HG03196 (cell line): Measurements from ENCODE around the gene IFT43.

ENCODE experiments used
- ATAC-seq: cut with Tn5 transposase; IDR thresholded peaks from one replicate; pipeline ENCODE4 v1.9.1; 2021; ENCODE audit not compliant: unreplicated experiment

IFT43 gene

DNA sequence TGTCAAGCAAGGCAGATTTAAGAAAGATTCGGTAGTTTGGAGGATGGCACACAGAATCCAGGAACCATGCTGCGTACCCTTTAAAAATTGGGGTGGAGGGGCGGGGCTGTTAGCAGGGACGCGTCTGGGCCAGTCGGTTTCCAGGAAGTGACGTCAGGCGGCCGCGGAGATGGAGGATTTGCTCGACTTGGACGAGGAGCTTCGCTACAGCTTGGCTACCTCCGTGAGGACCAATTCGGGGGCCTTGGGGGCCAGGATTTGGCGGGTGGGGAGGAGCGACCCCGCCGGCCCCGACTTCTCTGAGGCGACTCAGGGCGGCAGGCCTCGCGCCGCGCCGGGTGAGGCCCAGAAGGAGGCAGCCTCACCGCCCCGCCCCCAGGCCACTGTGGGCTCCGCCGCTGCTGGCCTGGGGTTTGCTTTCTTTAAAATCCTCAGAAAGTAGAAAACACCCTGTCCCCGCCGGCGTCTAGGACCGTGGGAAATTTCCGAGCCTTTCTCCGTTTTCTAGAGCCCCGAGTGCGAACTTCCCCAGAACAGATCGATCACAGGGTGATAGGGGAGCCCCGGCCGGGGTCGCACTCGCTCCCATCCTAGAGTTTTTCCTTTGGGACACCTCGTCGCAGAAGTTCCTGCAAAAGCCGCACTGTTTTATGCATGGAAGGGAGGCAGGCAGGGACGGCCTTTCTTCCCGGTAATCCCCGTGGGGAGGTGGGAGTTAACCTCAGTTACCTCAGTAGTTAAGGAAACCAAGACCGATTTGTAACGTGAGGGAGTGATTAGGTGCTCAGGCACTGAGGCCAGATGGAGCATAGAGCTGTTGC, at the start of gene IFT43:
Gene IFT43 (plus strand): TSS at position 146 of the 821 bp plus-strand sequence. CDS start 24 bp downstream, at position 170.
- ATAC-seq, result peak; percentile 65

DNA sequence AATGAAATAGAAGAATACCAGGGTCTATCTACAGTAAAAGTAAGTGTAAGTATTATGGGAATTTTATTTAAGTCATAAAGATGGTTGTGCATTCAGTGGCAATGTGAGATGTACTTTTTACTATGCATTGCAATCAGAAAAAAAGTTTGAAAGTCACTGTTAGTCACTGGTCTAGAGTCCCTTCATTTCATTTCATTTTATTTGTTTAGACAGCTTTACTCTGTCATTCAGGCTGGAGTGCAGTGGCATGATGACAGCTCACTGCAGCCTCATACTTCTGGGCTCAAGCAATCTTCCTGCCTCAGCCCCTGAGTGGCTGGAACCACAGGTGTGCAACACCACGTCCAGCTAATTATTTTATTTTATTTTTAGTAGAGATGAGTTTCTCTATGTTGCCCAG, 46.4 kb upstream of the IFT43 start:
- ATAC-seq, result no peak

DNA sequence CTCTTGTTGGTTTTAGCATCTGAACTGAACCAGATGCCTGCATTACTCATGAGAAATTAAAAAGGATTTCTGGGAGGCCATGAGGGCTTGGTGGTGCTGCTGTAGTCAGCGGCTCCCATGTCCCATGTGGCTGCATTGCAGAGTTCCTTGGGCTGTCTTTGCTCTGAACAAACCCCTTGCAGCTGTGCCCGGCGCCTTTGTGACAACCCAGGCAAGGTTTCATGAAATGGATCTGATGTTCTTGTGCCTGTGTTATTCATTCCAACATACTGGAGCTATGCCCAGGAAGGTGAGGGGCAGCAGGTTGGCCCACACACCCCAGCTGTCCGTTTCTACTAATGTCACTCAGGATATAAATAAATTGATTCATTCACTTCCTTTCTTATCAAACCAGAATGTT, 44.5 kb upstream of the IFT43 start:
- ATAC-seq, result no peak

DNA sequence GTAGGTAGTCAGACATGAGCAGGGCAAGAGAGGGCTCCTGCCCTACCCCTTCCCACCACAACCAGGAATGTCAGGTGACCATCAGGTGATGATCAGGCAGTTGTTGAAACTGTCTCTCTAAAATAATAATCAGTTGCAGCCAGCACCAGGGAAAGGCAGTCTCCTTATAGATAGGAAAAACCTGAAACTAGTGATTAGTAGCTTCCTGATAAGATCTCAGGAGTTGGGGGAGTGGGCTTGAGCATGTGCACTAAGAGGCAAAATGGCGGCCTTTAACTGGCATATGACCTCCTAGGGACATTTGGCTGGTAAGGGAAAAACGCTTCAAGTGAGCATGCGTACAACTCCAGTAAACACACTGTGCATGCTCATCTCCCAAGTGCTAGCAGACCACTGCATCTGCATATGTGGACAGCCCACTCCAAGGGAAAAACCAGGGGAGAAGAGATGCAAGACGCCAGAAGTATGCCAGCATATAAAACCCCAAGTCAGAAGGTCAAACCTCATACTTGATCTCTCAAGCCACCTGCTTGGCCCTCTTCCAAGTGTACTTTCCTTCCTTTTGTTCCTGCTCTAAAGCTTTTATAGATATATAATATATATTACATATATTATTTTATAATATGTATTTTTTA, 40.8 kb upstream of the IFT43 start:
- ATAC-seq, result no peak

DNA sequence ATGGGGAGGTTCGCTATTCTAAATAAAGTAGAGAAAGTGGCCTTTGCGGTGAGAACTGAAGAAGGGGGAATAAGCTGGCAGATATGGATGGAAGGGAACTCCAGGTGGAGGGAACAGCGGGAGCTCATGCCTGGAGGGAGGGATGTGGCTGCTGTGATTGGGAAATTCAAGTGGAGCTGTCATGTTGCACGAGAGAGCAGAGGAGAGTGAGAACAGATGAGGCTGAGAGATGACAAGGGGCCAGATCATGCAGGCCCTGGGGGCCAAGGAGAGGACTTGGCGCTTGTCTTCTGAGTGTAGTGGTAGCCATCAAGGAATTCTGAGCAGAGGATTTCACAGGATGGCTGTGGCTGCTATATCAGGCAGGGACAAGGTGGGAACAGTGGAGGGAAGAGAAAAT, 38.8 kb upstream of the IFT43 start:
- no peak for ATAC-seq

DNA sequence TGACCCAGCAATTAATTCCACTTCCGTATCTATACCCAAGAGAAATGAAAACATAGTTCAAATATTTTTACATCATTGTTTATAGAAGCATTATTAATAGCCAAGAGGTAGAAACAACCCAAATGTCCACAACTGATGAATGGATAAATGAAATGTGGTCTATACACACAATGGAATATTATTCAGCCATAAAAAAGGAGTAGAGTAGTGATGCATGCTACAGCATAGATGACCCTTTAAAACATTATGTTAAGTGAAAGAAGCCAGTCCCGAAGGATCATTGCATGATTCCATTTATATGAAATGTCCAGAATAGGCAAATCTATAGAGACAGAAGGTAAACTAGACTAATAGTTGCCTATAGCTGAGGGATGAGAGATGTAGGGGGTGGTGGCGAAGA, 33.1 kb upstream of the IFT43 start:
- no peak for ATAC-seq

DNA sequence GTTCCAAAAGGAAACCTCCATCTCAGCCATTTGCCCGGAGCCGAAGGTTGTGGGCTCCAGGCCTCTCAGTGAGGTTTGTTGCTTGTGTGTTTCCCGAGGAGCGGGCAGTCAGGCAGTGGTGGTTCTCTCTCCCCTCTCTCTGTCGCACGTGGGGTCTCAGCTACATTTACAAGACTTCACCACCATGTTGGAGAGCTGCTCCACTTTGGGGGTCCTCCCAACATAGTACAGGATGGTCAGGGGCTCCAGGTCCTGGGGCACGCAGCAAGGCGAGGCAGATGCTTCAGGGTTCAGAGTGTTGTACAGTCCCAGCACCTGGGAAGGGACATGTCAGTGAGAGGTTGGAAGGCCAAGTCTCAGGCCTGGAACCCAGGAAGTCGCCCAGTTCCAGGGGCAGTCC, 26.5 kb upstream of the IFT43 start:
- no peak for ATAC-seq

DNA sequence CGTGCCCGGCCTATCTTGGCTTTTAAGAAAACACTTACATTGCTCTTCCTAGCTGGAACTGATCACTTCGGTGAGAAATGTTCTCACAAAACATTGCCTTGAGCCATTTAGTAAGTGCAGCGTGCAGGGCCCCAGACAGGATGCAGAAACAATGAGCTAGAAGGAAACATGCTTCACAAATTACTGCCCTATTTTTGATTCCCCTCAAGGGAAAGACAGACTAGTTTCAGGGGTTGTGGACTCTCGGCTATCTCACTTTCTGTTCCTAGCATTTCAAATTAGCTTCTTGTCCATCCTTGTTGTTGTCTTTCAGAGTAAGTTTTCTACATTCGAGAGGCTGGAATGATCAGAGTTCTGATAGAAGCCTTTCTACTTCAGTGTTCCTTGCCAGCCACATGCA, 25.3 kb upstream of the IFT43 start:
- no peak for ATAC-seq

DNA sequence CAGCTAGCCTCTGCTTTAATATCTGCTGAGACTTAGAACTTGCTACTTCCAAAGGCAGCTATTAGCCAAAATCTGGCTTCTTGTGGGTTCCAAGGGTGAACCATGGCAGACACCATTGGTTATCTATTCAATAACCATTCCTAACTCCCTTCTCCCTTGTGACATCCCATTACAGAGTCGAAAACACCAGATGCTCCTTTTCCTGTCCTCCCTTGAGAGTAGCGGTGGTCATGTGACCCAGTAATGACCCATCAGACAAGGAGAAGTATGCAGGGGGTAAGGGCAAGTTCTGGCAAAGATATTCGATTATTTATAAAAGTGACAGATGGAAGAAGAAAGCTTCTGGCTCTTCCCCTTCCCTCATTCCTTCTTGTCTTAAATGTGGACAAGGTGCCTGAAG, 23.9 kb upstream of the IFT43 start:
- no peak for ATAC-seq

DNA sequence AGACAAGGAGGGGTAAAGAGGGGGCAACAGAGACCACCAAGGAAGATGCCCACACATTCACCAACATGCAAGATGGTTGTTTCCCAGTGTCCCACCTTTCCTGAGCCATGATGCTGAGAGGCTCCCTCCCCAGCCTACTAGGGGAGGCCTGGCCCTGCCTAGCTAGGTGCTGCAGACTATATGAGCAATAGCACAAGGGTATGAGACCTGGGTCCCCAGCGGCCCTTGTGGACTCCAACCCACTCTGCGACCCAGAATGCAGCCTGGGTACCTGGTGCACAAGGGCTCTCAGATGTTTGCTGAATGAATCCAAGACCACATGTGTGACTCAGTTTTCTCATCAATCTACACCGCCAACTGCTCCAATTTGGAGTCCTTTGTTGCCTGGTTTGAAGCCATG, 17.7 kb upstream of the IFT43 start:
- no peak for ATAC-seq

DNA sequence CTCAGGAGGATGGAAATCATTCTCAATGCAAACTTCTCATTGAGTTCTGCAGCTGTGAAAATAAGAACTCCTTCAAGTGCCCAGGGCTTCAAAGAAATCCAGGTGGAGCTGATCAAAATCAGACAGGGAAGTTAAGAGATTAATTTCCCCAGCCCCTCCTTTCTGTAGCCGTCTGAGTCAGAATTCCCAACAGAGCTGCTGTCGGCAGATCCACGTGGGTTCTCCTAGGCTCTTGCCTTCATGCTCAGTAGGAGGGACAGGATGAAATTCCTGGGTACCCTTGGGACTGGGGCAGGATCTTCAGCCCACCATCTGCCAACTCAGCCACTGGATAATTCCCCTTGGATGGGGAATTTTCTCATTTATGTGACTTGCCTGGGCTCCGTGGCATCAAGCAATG, 17.1 kb upstream of the IFT43 start:
- no peak for ATAC-seq

DNA sequence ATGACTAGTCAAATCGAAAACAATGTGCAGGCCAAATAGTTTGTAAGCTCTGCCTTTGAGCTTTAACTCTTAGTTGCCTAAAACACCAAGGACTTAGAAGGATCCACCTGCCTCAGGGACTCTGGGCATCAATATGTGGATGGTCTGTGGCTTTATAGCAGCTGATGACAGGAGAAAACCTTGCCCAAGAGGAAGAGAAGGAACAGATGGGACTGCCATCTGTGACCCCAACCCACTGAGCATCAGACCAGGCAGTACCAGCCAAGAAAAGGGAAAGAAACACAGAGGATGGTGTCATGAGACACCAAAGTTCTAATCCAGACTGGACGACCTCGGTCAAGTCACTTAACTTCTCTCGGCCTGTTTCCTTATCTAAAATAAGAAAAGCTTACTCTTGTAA, 16.4 kb upstream of the IFT43 start:
- ATAC-seq, result no peak

DNA sequence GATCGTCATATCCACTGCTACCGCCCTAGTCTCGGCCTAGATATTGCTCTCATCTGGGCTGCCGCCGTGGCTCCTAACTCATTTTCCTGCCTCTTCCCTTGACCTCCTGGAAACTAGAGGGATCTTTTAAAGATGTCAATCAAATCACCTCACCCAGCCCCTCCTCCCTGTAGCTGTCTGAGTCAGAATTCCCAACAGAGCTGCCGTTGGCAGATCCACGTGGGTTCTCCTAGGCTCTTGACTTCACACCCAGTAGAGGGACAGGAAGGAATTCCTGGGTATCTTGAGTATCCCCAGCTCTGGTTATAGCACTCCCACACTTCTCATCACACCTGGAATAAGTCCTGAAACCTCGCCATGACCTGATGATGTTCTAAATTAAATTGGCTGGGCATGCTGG, 15.7 kb upstream of the IFT43 start:
- no peak for ATAC-seq

DNA sequence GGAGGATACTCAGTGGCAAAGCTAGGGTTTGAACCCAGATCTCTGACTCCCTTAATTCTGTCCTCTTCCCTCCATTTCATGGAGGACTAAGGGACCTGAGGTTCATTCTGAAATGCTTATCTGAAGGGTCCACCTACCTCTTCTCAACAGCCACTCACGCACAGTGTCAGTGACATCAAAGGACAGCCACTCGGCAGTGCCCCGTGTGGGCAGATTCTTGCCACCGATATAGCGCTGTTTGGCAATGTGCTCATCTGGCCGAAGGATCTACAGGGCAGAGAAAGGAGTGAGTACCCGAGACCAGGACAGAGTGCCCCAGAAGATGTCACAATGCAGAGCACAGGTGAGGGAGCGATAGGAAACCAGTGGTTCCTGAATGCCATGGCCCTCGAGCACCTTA, 14.6 kb upstream of the IFT43 start:
- ATAC-seq, result no peak

DNA sequence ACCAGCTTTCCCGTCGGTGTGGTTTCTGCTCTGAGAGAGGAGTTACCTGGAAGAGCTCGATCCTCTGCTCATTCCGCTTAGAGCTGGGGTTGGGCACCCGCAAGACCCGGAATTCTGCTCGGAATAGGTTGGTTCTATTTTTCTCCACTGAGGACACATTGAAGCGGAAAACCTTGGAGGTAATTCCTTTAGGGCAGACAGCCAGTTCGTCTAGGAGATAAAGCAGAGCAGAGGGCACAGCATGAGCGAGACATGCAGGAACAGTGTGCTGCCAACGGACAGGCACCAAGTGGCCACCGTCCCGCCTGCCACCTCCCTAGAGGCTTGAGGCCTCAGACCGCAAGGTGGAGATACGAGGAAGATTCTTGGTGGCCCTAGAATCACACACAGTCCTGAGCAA, 14.1 kb upstream of the IFT43 start:
- ATAC-seq, result no peak

DNA sequence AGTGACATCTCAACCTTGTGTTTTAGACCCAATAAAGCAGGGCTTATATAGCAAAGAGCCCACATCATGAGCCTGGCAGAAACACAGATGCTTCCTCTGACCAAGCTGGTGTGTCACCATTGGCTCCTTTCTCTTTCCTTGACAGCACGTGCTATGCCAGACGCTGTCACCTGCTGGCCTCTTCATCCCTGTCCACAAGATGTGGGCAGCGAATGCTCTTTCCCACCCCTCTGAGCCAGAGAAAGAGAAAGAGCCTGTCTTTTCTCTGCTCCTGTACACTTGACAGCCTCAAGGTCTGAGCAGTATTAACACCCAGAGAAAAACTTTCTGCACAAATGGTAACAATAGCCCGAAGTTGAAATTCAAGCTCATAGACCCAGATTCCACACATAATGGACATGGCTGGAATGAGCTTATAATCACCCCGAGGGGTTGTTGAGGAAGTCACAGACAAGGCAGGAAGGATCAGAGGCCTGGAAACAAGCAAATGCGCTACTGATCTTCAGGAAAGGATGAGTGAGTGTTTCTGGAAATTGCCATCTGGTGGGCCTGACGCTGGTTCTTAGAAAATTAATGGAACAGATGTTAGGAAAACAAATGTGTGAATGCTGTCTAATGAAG, 12.7 kb upstream of the IFT43 start:
- no peak for ATAC-seq

DNA sequence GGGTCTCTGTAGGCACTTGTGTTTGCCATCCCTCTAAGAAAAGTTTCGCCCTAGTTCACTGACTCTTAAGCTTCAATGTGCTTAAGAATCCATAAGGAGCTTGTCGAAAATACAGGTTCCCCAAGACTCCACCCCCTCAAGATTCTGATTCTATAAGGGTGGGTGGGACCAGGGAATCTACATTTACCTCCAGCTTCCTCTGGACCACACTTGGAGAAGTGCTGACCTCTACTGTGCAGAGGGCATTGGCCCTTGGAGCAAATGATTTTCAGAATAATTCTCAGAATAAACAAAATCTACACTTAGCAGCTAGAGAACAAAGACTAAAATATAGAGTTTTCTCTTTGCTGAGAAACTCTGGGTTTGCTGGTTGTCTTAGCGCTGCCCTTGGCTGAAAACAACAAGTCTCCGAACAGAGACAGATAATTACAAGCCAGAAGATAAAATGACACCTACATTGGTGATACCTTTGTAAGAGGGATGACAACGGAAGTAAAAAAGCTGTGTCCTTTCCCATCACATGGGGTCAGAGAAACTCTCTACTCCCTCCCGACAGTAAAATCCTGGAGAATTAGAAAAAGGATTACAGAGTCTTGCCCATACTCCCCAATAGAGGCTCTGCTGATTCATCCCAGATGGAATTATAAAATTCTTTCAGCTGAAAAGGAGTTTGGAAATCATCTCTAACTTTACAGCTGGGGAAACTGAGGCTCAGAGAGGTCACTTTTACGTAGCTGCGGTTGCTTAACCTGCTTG, 8.6 kb upstream of the IFT43 start:
- ATAC-seq, result no peak

DNA sequence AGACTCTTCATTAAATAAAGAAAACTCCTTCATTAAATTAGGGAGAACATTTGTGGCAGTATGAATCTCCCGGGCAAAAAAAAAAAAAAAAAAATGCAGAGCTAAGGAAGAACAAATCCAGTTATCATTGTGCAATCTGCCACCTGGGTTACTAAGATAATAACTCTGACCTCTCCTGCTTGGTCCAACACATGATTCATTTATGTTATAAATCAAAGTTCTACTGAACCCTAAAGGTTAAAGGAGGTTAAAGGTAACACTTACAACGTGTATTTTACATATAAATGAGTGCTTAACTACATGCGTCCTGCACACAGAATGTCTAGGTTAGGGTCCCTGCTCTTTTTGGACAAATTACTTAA, 8.0 kb upstream of the IFT43 start:
- no peak for ATAC-seq

DNA sequence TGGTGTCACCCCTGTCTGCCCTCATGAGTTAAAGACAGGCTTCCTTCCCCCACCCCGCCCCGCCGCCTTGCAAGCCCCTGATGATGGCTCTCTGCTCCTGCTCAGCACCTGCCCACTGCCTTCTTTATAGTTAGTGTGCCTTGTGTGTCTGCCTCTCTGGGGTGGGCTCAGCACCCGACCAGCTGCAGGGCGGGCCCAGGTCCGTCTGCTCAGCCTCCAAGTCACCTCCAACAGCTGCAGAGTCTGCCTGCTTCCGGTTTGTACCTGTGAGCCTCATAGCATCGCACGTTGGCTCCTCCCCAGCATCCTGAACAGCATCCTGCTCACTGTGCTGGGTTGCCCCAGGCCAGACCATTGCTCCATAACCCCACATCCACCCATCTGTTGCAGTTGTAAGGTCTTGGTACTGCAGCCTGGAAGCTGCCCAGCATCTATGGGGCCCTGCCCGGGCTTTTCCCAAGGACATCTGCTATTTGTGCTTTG, 7.3 kb upstream of the IFT43 start:
- no peak for ATAC-seq

DNA sequence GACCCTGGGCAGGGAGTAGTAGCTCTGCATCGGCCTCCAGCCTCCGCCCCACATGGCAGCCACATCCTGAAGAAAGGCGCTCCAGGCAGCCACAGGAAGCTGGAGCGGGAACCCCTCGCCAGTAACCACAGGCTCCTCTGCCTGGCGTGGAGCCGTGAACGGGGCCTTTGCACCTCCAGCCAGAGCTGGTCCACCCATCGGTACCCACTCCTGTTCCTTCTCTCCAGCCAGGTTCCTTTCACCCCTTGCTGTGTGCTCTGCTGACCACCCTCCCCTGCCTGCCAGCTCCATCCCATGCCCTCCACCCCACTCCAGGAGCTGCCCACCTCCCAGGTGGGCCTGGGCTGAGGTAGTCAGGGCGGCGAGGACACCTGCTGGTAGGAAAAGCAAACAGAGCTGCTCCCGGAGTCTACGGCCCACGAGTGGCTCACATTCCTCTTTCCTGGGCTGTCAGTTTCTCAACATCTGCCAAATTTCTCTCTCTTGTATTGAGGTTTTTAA, 6.4 kb upstream of the IFT43 start:
- no peak for ATAC-seq
